Mesenchymal stem cell (in vitro differentiated cells and primary cell): ENCODE results near the gene FOXP1.

Source experiments
- DNase-seq: peaks from one replicate; pipeline ENCODE4 v3.0.0-alpha.2; 2013
- H2AFZ ChIP-seq: one replicate; pipeline ENCODE4 v1.6.1; 2013; ENCODE audit warnings: low read depth, mild to moderate bottlenecking, control low read depth, inconsistent platforms, low read length, moderate library complexity
- H2AK5ac ChIP-seq: 2 replicates; pipeline ENCODE4 v1.6.1; 2013; ENCODE audit warnings: low read length, moderate library complexity, mild to moderate bottlenecking, inconsistent platforms; ENCODE audit not compliant: severe bottlenecking
- H2BK120ac ChIP-seq: one replicate; pipeline ENCODE4 v1.6.1; 2013; ENCODE audit warnings: low read depth, mild to moderate bottlenecking, inconsistent platforms, low read length, moderate library complexity
- H2BK12ac ChIP-seq, 2 experiments: one replicate each; pipeline ENCODE4 v1.6.1; 2013; ENCODE audit warnings: inconsistent platforms in 2 of 2, low read length in 2 of 2, mild to moderate bottlenecking in 2 of 2, moderate library complexity in 2 of 2, control low read depth in 1 of 2
- H2BK15ac ChIP-seq: one replicate; pipeline ENCODE4 v1.6.1; 2013; ENCODE audit warnings: mild to moderate bottlenecking, low read depth, inconsistent platforms; ENCODE audit not compliant: poor library complexity, severe bottlenecking
- H2BK5ac ChIP-seq: 2 replicates; pipeline ENCODE4 v1.6.1; 2013; ENCODE audit warnings: low read depth, mild to moderate bottlenecking, low read length, control low read depth, inconsistent platforms; ENCODE audit not compliant: poor library complexity, severe bottlenecking
- H3K14ac ChIP-seq, 2 experiments: one replicate each; pipeline ENCODE4 v1.6.1; 2013; ENCODE audit warnings: inconsistent platforms in 2 of 2, low read length in 2 of 2, control low read depth in 1 of 2, mild to moderate bottlenecking in 1 of 2, moderate library complexity in 1 of 2
- H3K18ac ChIP-seq, 2 experiments: one replicate each; pipeline ENCODE4 v1.6.1; 2013; ENCODE audit warnings: inconsistent platforms in 2 of 2, low read length in 2 of 2, control low read depth in 1 of 2, low read depth in 1 of 2, mild to moderate bottlenecking in 1 of 2
- H3K23ac ChIP-seq, 2 experiments: one replicate each; pipeline ENCODE4 v1.6.1; 2013; ENCODE audit warnings: inconsistent platforms in 2 of 2, low read length in 2 of 2, mild to moderate bottlenecking in 2 of 2, moderate library complexity in 2 of 2, control low read depth in 1 of 2
- H3K27ac ChIP-seq: 2 replicates; pipeline ENCODE4 v1.5.1; 2013; ENCODE audit warnings: mild to moderate bottlenecking, moderate library complexity, low read length, control low read depth, inconsistent platforms; ENCODE audit not compliant: poor library complexity, severe bottlenecking
- H3K27me3 ChIP-seq, 2 experiments: 2 replicates each; pipeline versions ENCODE4 v1.6.1 to v1.7.0; 2013; ENCODE audit warnings: low read length in 2 of 2, mild to moderate bottlenecking in 2 of 2, moderate library complexity in 2 of 2, control low read depth in 1 of 2, inconsistent platforms in 1 of 2; ENCODE audit not compliant: control insufficient read depth in 1 of 2, insufficient read depth in 1 of 2
- H3K36me3 ChIP-seq, 2 experiments: 2 replicates each; pipeline versions ENCODE4 v1.6.1 to v1.7.0; 2013; ENCODE audit warnings: low read length in 2 of 2, control low read depth in 1 of 2, inconsistent platforms in 1 of 2, low read depth in 1 of 2, mild to moderate bottlenecking in 1 of 2; ENCODE audit not compliant: insufficient read depth in 2 of 2, control insufficient read depth in 1 of 2
- H3K4ac ChIP-seq, 2 experiments: one replicate each; pipeline ENCODE4 v1.6.1; 2013; ENCODE audit warnings: inconsistent platforms in 2 of 2, low read length in 2 of 2, mild to moderate bottlenecking in 2 of 2, moderate library complexity in 2 of 2, control low read depth in 1 of 2, low read depth in 1 of 2
- H3K4me1 ChIP-seq: 2 replicates; pipeline ENCODE4 v1.6.1; 2013; ENCODE audit warnings: low read depth, low read length, control low read depth; ENCODE audit not compliant: control insufficient read depth, insufficient read depth
- H3K4me2 ChIP-seq: 2 replicates; pipeline ENCODE4 v1.6.1; 2013; ENCODE audit warnings: low read length, mild to moderate bottlenecking, inconsistent platforms; ENCODE audit not compliant: poor library complexity, severe bottlenecking
- H3K4me3 ChIP-seq, 2 experiments: 2 replicates each; pipeline versions ENCODE4 v1.5.1 to v1.7.0; 2013; ENCODE audit warnings: low read length in 2 of 2, mild to moderate bottlenecking in 2 of 2, control low read depth in 1 of 2, low read depth in 1 of 2; ENCODE audit not compliant: insufficient read depth in 1 of 2
- H3K79me1 ChIP-seq: replicated peaks from 2 replicates; pipeline ENCODE4 v1.6.1; 2013; ENCODE audit warnings: mild to moderate bottlenecking, control low read depth, low read length, inconsistent platforms; ENCODE audit not compliant: poor library complexity, severe bottlenecking
- H3K9ac ChIP-seq: 2 replicates; pipeline ENCODE4 v1.7.0; 2013; ENCODE audit warnings: mild to moderate bottlenecking, low read length, moderate library complexity
- H3K9me3 ChIP-seq: 2 replicates; pipeline ENCODE4 v1.7.0; 2013; ENCODE audit warnings: mild to moderate bottlenecking, low read length; ENCODE audit not compliant: control insufficient read depth
- H4K8ac ChIP-seq: one replicate; pipeline ENCODE4 v1.6.1; 2013; ENCODE audit warnings: inconsistent platforms, mild to moderate bottlenecking, low read length, moderate library complexity
- H4K91ac ChIP-seq: one replicate; pipeline ENCODE4 v1.6.1; 2013; ENCODE audit warnings: mild to moderate bottlenecking, low read length, inconsistent platforms
- WGBS: methylation state at CpG from one replicate; pipeline ENCODE4 v1.1.7; 2013; ENCODE audit warnings: mixed read lengths; 5-methylcytosine and 5-hydroxymethylcytosine counted together

FOXP1 gene

DNA sequence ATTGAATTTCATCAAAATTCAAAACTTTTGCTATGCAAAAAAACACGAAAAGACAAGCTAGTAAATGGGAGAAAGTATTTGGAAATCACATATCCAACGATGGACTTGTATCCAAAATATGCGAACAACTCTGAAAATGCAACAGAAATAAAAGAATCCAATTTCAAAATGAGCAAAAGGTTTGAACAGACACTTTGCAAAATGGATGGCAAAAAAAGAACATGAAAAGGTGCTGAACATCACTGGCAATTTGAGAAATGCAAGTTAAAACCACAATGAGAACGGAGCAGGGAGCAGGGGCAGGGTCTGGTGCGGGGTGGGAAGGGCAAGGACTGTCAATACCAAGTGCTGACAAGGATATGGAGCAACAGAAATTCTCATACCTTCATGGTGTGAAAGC, 23.1 kb upstream of the FOXP1 start:
- H3K14ac ChIP-seq = no peak overlapping the region
- no peak overlapping the region for H3K23ac ChIP-seq
- H3K27ac ChIP-seq = no peak overlapping the region
- H2BK5ac ChIP-seq = no peak overlapping the region
- H3K18ac ChIP-seq = no peak overlapping the region
- no peaks in the 10 kb centered on the region for H3K79me1 ChIP-seq
- no peak overlapping the region for H4K91ac ChIP-seq
- no peak overlapping the region for H4K8ac ChIP-seq
- no peak overlapping the region for H2AFZ ChIP-seq
- H3K4me2 ChIP-seq = no peak overlapping the region
- no peak overlapping the region for H2AK5ac ChIP-seq
- no peak overlapping the region for H3K9ac ChIP-seq
- no peaks in the 10 kb centered on the region for H3K36me3 ChIP-seq
- no peaks in the 10 kb centered on the region for H3K27me3 ChIP-seq
- no peak overlapping the region for H3K4ac ChIP-seq
- peaks cover 2% of the 10 kb centered on the region for H3K4me1 ChIP-seq
- DNase-seq = no peak
- WGBS = 61% methylated on average over 5 of the region's 5 CpGs
- H2BK15ac ChIP-seq = no peak overlapping the region
- no peak overlapping the region for H2BK120ac ChIP-seq
- H3K4me3 ChIP-seq = no peak overlapping the region
- H2BK12ac ChIP-seq = no peak overlapping the region
- H3K9me3 ChIP-seq = no peaks in the 10 kb centered on the region

DNA sequence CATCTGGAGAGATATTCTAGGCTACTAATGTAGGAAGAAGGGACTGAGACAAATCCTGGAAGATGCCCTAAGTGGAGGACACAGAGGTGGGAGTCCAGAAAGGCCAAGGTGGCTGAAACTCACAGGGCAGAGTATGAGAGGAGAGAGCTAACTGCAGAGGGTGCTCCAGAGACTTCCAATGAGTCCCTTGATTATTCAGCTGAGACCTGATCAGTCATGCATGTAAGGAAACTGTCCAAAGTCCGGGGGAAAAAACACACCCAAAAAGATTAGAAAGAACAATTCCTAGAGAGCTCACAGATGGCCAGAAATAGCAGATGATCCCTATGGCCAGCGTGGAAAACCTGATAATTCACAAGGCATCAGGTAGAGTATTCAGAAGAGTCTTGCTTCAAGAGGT, 18.7 kb upstream of the FOXP1 start:
- Histone ChIP-seq H2AFZ (no peak overlapping the region), H4K8ac (no peak overlapping the region), H3K4me1 (peaks cover 3% of the 10 kb centered on the region), H3K9me3 (no peaks in the 10 kb centered on the region), H3K9ac (no peak overlapping the region), H3K18ac (no peak overlapping the region), H2AK5ac (no peak overlapping the region), H3K4ac (no peak overlapping the region), H3K4me2 (peak overlapping the region; percentile 4), H4K91ac (no peak overlapping the region), H3K23ac (no peak overlapping the region), H2BK5ac (no peak overlapping the region), H2BK15ac (no peak overlapping the region), H3K4me3 (no peak overlapping the region), H3K27ac (peak overlapping the region; percentile 85), H3K79me1 (peaks cover 2% of the 10 kb centered on the region), H3K36me3 (no peaks in the 10 kb centered on the region), H2BK12ac (no peak overlapping the region), H3K14ac (no peak overlapping the region), H3K27me3 (no peaks in the 10 kb centered on the region), H2BK120ac (no peak overlapping the region)
- no peak for DNase-seq
- 58% methylated on average over 2 of the region's 2 CpGs for WGBS

DNA sequence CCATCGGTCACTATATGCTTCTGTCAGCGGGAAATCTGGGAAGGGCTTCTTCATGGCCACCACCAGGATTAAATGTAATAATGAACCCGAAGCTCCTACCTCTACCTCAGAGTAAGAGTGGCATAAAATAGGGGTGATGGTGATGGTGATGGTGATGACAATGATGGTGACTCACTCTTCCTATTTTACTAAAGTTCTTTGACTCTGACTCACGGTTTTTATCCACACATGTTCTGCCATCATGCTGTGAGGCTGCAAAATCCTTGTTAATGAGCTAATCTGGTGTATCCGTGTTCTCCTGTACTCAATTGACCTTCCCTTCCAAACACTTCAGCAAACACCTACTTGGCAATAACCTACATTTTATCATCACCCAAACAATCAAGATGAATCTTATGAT, 18.3 kb upstream of the FOXP1 start:
- Histone ChIP-seq H3K9me3 (no peaks in the 10 kb centered on the region), H3K18ac (no peak overlapping the region), H3K4ac (no peak overlapping the region), H2AFZ (no peak overlapping the region), H3K23ac (no peak overlapping the region), H4K8ac (no peak overlapping the region), H4K91ac (no peak overlapping the region), H2BK5ac (peak overlapping the region; percentile 11), H3K79me1 (peaks cover 2% of the 10 kb centered on the region), H2BK15ac (no peak overlapping the region), H3K4me3 (no peak overlapping the region), H2BK120ac (no peak overlapping the region), H3K4me2 (no peak overlapping the region), H3K36me3 (no peaks in the 10 kb centered on the region), H3K14ac (no peak overlapping the region), H3K4me1 (peaks cover 3% of the 10 kb centered on the region), H3K27ac (peak overlapping the region; percentile 85), H2AK5ac (peak overlapping the region; percentile 68), H3K9ac (no peak overlapping the region), H2BK12ac (no peak overlapping the region), H3K27me3 (no peaks in the 10 kb centered on the region)
- DNase-seq = no peak
- 69% methylated on average over 4 of the region's 5 CpGs for WGBS

DNA sequence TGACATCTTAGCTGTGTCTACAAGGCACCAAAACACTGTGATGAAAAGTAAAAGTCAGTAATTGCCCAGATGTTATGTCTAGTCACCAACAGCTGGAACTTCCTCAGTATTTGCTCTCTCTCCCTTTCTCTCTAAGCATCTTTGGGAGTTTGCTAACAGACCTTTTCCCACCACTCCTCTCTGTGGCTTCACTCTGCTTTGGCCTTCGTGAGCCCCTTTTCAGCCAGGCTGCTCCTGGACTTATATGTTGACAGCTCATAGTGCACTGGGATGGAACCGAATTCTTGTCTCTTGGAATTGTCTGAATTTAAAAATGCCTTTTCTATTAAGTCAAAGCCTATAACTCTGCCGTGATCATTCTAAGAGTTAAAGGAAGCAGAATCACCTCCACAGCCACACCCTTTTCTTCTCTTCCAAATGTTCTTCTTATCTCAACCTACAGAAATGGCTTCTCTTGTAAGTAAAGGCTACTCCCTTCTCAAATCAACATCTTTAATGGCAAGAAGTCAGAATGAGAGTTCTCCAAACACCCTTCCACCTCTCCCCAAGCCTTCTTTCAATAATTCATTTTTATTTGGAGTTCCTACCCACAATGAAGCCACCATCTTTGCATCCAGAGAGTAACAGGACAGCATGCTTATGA, 17.2 kb upstream of the FOXP1 start:
- Histone ChIP-seq H2BK12ac (no peak overlapping the region), H2AFZ (no peak overlapping the region), H3K23ac (no peak overlapping the region), H2AK5ac (peak overlapping the region; percentile 10), H3K27me3 (no peaks in the 10 kb centered on the region), H3K27ac (peak overlapping the region; percentile 38), H2BK5ac (no peak overlapping the region), H2BK15ac (no peak overlapping the region), H4K8ac (no peak overlapping the region), H3K4ac (no peak overlapping the region), H3K9me3 (no peaks in the 10 kb centered on the region), H3K4me1 (peaks cover 3% of the 10 kb centered on the region), H3K79me1 (peaks cover 2% of the 10 kb centered on the region), H3K9ac (no peak overlapping the region), H3K36me3 (no peaks in the 10 kb centered on the region), H3K14ac (no peak overlapping the region), H4K91ac (no peak overlapping the region), H3K4me3 (no peak overlapping the region), H2BK120ac (no peak overlapping the region), H3K18ac (no peak overlapping the region), H3K4me2 (no peak overlapping the region)
- DNase-seq = no peak
- 82% methylated on average over 3 of the region's 3 CpGs for WGBS
